Fibroblast of lung (primary cell): Measurements from ENCODE around the gene MARCKSL1.

Experiments
- EZH2 ChIP-seq: IDR thresholded peaks from 2 replicates; pipeline ENCODE4 v1.5.1; 2012; ENCODE audit warnings: low read length, control low read depth, mild to moderate bottlenecking; ENCODE audit errors: missing control alignments
- TF ChIP-seq, protein P1 (sequence below), 2 donors: IDR thresholded peaks in 1 of 2; conservative IDR thresholded peaks in 1 of 2; 1 replicate in 1 of 2; 2 replicates in 1 of 2; pipeline ENCODE4 v1.5.1; 2011 to 2012; ENCODE audit warnings: low read length in 2 of 2, control low read depth in 1 of 2, inconsistent platforms in 1 of 2, low read depth in 1 of 2, mild to moderate bottlenecking in 1 of 2

DNA sequence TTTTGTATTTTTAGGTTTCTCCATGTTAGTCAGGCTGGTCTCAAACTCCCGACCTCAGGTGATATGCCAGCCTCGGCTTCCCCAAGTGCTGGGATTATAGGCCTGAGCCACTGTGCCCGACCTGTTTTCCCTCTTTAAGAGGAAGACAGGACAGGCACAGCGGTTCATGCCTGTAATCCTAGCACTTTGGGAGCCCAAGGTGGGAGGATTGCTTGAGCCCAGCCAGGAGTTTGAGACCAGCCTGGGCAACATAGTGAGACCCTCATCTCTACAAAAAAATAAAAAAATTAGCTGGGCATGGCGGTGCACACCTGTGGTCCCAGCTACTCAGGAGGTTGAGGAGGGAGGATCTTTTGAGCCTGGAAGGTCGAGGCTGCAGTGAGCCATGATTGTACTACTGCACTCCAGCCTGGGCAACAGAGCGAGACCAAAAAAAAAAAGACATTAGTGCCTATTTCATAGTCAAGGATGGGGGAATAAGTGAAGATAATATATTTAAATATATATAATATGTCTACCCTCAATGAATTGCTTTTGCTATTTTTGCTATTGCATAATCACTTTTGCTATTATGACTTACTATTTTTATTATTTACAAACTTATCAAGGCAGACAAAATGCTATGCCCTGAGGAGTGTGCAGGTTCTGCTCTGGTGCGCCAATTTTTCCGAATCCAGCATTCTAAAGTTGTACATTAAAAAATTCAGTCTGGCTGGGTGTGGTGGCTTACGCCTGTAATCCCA is 17.7 kb downstream of the MARCKSL1 start:
- TF ChIP-seq, protein P1, sequence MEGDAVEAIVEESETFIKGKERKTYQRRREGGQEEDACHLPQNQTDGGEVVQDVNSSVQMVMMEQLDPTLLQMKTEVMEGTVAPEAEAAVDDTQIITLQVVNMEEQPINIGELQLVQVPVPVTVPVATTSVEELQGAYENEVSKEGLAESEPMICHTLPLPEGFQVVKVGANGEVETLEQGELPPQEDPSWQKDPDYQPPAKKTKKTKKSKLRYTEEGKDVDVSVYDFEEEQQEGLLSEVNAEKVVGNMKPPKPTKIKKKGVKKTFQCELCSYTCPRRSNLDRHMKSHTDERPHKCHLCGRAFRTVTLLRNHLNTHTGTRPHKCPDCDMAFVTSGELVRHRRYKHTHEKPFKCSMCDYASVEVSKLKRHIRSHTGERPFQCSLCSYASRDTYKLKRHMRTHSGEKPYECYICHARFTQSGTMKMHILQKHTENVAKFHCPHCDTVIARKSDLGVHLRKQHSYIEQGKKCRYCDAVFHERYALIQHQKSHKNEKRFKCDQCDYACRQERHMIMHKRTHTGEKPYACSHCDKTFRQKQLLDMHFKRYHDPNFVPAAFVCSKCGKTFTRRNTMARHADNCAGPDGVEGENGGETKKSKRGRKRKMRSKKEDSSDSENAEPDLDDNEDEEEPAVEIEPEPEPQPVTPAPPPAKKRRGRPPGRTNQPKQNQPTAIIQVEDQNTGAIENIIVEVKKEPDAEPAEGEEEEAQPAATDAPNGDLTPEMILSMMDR (conservative IDR thresholded peaks at IDR 0.05 in 1 of 2, IDR thresholded peaks at IDR 0.05 in 1 of 2; ENCODE audit: low read depth in 1 of 2, low read length in 2 of 2), result no peak
- TF ChIP-seq EZH2, result no peak
